A549 treated with DMSO at 1 μM for 4 hours (cell line): ENCODE data around the gene ALKBH7. TPM values are rescaled to one million over a fixed set of nuclear protein-coding genes. Genes with fewer than 3 reads are reported as not detected.

Experiments
- total RNA-seq: library from RNA; stranded (reverse); fragments of 200-300 nt; extraction: Qiagen RNA extraction; gene quantifications from 5 replicates; pipeline ENCODE4 v1.2.3, GENCODE V29; 2022; ENCODE audit warnings: low read depth

Gene ALKBH7
- 19.7 to 34.9 TPM (median 32.6 TPM) in 5 replicates for total RNA-seq

DNA sequence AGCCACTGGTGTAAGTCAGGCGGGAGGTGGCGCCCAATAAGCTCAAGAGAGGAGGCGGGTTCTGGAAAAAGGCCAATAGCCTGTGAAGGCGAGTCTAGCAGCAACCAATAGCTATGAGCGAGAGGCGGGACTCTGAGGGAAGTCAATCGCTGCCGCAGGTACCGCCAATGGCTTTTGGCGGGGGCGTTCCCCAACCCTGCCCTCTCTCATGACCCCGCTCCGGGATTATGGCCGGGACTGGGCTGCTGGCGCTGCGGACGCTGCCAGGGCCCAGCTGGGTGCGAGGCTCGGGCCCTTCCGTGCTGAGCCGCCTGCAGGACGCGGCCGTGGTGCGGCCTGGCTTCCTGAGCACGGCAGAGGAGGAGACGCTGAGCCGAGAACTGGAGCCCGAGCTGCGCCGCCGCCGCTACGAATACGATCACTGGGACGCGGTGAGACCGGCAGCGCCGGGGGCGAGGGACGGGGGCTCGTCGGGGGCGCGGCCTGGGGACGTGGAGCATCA is at the start of gene ALKBH7:
TSS of gene ALKBH7 (plus strand) at position 201 of the 502 bp plus-strand sequence. CDS start at position 228, 27 bp downstream.

DNA sequence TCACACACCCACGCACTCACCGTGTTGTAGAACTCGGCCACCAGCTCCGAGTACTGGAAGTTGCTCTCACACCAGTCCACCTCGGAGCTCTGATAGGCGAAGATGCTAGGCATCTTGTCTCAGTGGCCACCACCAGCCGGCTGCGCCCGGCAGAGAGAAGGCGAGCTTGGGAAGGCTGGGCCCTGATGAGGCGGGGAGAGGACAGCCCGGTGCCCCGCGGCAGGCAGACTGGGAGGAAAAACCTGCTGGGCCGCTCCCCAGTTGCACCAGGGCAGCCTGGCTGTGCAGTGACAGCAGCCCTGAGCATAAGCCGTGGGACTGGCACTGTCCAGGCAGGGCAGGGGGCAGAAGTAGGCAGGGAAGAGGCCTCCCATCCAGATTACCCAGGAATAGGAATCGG is 39.2 kb upstream of the ALKBH7 start, which contains the start of gene ACER1:
TSS of gene ACER1 (minus strand) at position 174 of the 400 bp plus-strand sequence. CDS start at position 113, 61 bp downstream.

GRCh38 chr19:6375411-6376010 is 2.9 kb downstream of the ALKBH7 start, which contains the start of gene PSPN:
TSS of gene PSPN (minus strand) at chr19:6375933. CDS start at chr19:6375849, 84 bp downstream.

DNA sequence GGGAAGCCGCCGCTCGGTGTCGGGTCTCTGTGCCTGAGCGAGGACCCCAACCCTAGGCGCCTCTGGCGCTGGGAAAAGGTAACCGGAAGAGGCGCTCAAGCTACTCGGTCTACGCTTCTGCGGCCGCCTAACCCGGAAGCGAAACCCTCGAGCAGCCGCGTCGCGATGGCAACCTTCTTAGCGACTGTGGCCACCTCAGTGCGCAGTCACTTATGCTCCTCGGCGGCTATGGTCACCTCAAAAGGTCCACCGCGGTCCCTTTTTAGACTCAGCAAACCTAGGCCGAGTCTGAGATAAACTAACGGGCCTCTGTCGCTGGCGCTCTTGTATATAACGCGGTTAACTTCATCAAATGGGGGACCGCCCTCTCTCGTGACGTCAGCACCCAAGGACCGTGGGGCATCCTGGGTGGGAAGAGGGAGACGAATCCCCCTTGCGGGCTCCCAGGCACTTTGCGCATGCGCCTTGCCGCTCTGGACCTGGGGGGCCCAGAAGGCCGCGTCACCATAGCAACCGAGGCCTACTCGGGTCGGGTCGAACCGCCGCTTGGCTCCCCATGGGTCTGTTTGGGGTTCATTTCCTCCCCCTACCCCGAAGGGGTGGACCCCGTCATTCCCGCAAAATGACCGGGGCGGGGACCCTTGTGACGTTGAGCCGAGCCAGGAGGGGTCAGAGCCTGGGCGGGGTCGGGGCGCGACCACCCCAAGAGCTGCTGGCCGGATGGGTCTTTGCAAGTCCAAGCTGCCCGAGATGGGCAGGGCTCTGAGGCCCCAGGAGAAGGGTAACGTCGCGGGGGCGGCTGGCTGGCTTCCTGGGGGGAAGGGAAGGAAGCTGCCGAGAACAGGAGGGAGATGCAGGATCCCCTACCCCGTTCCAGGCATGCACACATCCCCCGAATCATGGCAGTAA is 20.7 kb downstream of the ALKBH7 start, which contains the start of gene GTF2F1:
TSS of gene GTF2F1 (minus strand) at position 91 of the 909 bp plus-strand sequence. CDS start 169 bp downstream, outside the sequence.

GRCh38 chr19:6424195-6424938 is 51.8 kb downstream of the ALKBH7 start, which contains the start of gene KHSRP:
TSS of gene KHSRP (minus strand) at chr19:6424811. CDS start at chr19:6424701, 110 bp downstream.

Other genes starting within 250 kb of the ALKBH7 start
- not detected in 5 replicates for gene ACSBG2, start 237.1 kb upstream of the ALKBH7 start, total RNA-seq
- gene MLLT1, start 92.8 kb upstream of the ALKBH7 start, total RNA-seq = 12.7 to 25.2 TPM (median 21.3 TPM) in 5 replicates
- not detected in 5 replicates for gene ACER1, start 39.2 kb upstream of the ALKBH7 start, total RNA-seq
- 47.8 to 73.0 TPM (median 66.4 TPM) in 5 replicates for gene CLPP, start 11.3 kb upstream of the ALKBH7 start, total RNA-seq
- 0.41 to 1.1 TPM (median 0.88 TPM) in 5 replicates for gene PSPN, start 3.1 kb downstream of the ALKBH7 start, total RNA-seq
- gene GTF2F1, start 20.4 kb downstream of the ALKBH7 start, total RNA-seq = 55.2 to 62.8 TPM (median 60.7 TPM) in 5 replicates
- gene KHSRP, start 52.0 kb downstream of the ALKBH7 start, total RNA-seq = 204 to 240 TPM (median 217 TPM) in 5 replicates
- 0.13 to 0.20 TPM (median 0.16 TPM) in 4 of 5 replicates, not detected in the other for gene SLC25A41, start 61.0 kb downstream of the ALKBH7 start, total RNA-seq
- gene SLC25A23, start 87.0 kb downstream of the ALKBH7 start, total RNA-seq = 15.8 to 20.7 TPM (median 18.4 TPM) in 5 replicates
- gene CRB3, start 91.5 kb downstream of the ALKBH7 start, total RNA-seq = 3.0 to 6.0 TPM (median 4.7 TPM) in 5 replicates
- 0.16 to 0.56 TPM (median 0.24 TPM) in 5 replicates for gene DENND1C, start 109.0 kb downstream of the ALKBH7 start, total RNA-seq
- gene TUBB4A, start 129.5 kb downstream of the ALKBH7 start, total RNA-seq = 5.2 to 6.6 TPM (median 5.9 TPM) in 5 replicates
- gene TNFSF9, start 158.2 kb downstream of the ALKBH7 start, total RNA-seq = 5.4 to 8.2 TPM (median 6.7 TPM) in 5 replicates
- 15.5 to 26.2 TPM (median 23.1 TPM) in 5 replicates for gene CD70, start 218.4 kb downstream of the ALKBH7 start, total RNA-seq